ENCODE data around the gene INPP5A. TPM values are rescaled to one million over a fixed set of nuclear protein-coding genes. Genes with fewer than 3 reads are reported as not detected.

The INPP5A gene
- total and polyA plus RNA-seq, 10 of the 15 experiments (the other 5 are each of a cell fraction or from before 2014, with no cell fraction given) = 0.52 to 15.0 (median 6.3) TPM

DNA sequence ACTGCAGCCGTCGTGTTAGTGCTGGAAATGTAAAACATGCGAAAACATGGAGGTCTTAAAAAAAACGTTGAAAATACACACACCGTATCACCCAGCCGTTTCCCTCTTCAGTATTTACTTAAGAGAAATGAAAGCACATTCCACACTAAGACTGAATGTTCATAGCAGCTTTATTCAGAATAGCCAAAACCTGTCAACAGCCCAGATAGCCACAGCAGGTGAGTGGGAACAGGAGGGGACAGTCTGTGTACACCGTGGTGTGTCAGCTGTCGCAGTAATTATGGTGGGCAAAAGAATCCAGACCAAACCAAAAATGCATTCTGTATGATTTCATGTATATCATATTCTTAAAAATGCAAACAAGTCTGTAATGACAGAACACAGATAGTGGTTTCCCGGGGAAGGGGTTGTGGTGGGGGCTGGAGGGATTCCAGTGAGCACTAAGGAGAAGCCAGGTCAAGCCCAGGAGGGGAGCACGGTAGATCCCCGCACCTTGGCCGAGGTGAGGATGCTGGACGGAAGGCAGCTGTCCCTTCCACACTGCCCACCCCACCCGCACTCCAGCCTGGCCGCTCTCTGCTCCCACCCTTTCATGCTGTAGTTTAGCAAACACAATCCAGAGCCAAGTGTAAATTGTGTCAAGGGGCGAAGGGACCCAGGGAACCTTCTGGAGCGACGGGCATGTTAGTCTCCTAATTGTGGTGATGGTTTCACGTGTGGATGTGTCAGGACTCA is 124.8 kb downstream of the INPP5A start:
- 92% methylated on average over 19 of the region's 19 CpGs for WGBS (ENCODE audit: insufficient coverage, insufficient replicate concordance, low lambda C conversion rate, missing lambda C conversion rate)
- SMC1A ChIA-PET (ENCODE audit: uncharacterized antibody, unreplicated experiment) = no interaction called here
- CTCF ChIA-PET = no interaction called here
- POLR2A ChIA-PET = no interaction called here
- no peaks in the 10 kb centered on the region for H4K20me1 ChIP-seq (ENCODE audit: control insufficient read depth, insufficient read depth)
- no peak overlapping the region for H3K9ac ChIP-seq (ENCODE audit: control insufficient read depth, insufficient read depth, low read length)
- H3K36me3 ChIP-seq (ENCODE audit: control insufficient read depth in 2 of 2, insufficient read depth in 2 of 2, low read length in 1 of 2) = peaks cover 0 to 2% of the 10 kb centered on the region in 2 experiments; a peak in 1 of 4 replicates
- no peaks in the 10 kb centered on the region for H3K79me2 ChIP-seq (ENCODE audit: control insufficient read depth, insufficient read depth, low read length)
- in situ Hi-C loops (cut with MboI) = no loop called here
- no peaks in the 10 kb centered on the region for H3K27me3 ChIP-seq (replicated peaks in 1 of 2; ENCODE audit: control insufficient read depth in 2 of 2, insufficient read depth in 2 of 2, low read length in 1 of 2)
- no peak for DNase-seq (ENCODE audit: low read depth, low spot score)
- H3K4me1 ChIP-seq (ENCODE audit: control insufficient read depth, insufficient read depth, low read length) = no peaks in the 10 kb centered on the region
- H3K4me3 ChIP-seq = no peak overlapping the region
- H3K9me3 ChIP-seq (replicated peaks; ENCODE audit: control insufficient read depth, insufficient read depth, low read length) = no peaks in the 10 kb centered on the region
- no TSS peak for BruUV-seq (replicated peaks)
- H3K4me2 ChIP-seq (ENCODE audit: control insufficient read depth, insufficient read depth) = no peak overlapping the region
- intact Hi-C loops (cut with micrococcal nuclease; ENCODE audit: unreplicated experiment) = no loop called here
- no peak overlapping the region for H3K27ac ChIP-seq (ENCODE audit: control insufficient read depth, insufficient read depth)
- RAD21 ChIA-PET (ENCODE audit: unreplicated experiment) = no interaction called here
- no peak for FAIRE-seq
- H2AFZ ChIP-seq (ENCODE audit: control insufficient read depth, low read depth, low read length) = no peak overlapping the region
- no peak for ATAC-seq
- TF ChIP-seq CREB1 (IDR thresholded peaks at IDR 0.05; ENCODE audit: low read depth) (no peak), NR2C2 (IDR thresholded peaks at IDR 0.05; ENCODE audit: borderline replicate concordance, control insufficient read depth, insufficient read length, low read depth) (no peak), WRNIP1 (IDR thresholded peaks at IDR 0.05; ENCODE audit: borderline replicate concordance, low read depth, low read length) (no peak), SKIL (IDR thresholded peaks at IDR 0.05; ENCODE audit: low read depth, poor library complexity, severe bottlenecking) (no peak), ZSCAN29 (IDR thresholded peaks at IDR 0.05) (no peak), POU2F2 (IDR thresholded peaks at IDR 0.05; ENCODE audit: borderline replicate concordance, low read depth, low read length) (no peak), ELK1 (IDR thresholded peaks at IDR 0.05; ENCODE audit: low read depth, low read length) (no peak), NR2C1 (IDR thresholded peaks at IDR 0.05) (no peak), CBX5 (IDR thresholded peaks at IDR 0.05; ENCODE audit: low read depth) (no peak)
- TF ChIP-seq, protein P1, sequence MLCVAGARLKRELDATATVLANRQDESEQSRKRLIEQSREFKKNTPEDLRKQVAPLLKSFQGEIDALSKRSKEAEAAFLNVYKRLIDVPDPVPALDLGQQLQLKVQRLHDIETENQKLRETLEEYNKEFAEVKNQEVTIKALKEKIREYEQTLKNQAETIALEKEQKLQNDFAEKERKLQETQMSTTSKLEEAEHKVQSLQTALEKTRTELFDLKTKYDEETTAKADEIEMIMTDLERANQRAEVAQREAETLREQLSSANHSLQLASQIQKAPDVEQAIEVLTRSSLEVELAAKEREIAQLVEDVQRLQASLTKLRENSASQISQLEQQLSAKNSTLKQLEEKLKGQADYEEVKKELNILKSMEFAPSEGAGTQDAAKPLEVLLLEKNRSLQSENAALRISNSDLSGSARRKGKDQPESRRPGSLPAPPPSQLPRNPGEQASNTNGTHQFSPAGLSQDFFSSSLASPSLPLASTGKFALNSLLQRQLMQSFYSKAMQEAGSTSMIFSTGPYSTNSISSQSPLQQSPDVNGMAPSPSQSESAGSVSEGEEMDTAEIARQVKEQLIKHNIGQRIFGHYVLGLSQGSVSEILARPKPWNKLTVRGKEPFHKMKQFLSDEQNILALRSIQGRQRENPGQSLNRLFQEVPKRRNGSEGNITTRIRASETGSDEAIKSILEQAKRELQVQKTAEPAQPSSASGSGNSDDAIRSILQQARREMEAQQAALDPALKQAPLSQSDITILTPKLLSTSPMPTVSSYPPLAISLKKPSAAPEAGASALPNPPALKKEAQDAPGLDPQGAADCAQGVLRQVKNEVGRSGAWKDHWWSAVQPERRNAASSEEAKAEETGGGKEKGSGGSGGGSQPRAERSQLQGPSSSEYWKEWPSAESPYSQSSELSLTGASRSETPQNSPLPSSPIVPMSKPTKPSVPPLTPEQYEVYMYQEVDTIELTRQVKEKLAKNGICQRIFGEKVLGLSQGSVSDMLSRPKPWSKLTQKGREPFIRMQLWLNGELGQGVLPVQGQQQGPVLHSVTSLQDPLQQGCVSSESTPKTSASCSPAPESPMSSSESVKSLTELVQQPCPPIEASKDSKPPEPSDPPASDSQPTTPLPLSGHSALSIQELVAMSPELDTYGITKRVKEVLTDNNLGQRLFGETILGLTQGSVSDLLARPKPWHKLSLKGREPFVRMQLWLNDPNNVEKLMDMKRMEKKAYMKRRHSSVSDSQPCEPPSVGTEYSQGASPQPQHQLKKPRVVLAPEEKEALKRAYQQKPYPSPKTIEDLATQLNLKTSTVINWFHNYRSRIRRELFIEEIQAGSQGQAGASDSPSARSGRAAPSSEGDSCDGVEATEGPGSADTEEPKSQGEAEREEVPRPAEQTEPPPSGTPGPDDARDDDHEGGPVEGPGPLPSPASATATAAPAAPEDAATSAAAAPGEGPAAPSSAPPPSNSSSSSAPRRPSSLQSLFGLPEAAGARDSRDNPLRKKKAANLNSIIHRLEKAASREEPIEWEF (IDR thresholded peaks at IDR 0.05; ENCODE audit: insufficient replicate concordance, low read depth, low read length) = no peak
- TF ChIP-seq, protein P2, sequence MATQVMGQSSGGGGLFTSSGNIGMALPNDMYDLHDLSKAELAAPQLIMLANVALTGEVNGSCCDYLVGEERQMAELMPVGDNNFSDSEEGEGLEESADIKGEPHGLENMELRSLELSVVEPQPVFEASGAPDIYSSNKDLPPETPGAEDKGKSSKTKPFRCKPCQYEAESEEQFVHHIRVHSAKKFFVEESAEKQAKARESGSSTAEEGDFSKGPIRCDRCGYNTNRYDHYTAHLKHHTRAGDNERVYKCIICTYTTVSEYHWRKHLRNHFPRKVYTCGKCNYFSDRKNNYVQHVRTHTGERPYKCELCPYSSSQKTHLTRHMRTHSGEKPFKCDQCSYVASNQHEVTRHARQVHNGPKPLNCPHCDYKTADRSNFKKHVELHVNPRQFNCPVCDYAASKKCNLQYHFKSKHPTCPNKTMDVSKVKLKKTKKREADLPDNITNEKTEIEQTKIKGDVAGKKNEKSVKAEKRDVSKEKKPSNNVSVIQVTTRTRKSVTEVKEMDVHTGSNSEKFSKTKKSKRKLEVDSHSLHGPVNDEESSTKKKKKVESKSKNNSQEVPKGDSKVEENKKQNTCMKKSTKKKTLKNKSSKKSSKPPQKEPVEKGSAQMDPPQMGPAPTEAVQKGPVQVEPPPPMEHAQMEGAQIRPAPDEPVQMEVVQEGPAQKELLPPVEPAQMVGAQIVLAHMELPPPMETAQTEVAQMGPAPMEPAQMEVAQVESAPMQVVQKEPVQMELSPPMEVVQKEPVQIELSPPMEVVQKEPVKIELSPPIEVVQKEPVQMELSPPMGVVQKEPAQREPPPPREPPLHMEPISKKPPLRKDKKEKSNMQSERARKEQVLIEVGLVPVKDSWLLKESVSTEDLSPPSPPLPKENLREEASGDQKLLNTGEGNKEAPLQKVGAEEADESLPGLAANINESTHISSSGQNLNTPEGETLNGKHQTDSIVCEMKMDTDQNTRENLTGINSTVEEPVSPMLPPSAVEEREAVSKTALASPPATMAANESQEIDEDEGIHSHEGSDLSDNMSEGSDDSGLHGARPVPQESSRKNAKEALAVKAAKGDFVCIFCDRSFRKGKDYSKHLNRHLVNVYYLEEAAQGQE (IDR thresholded peaks at IDR 0.05; ENCODE audit: low read depth, low read length) = no peak

Data from GM12878 (cell line).